Ishikawa (cell line): ENCODE results near the gene MYLK.

Experiments used
- EP300 ChIP-seq: IDR thresholded peaks from 2 replicates; pipeline ENCODE4 v1.6.1; 2012; ENCODE audit warnings: borderline replicate concordance
- RAD21 ChIP-seq: IDR thresholded peaks from 2 replicates; pipeline ENCODE4 v1.6.1; 2012; ENCODE audit warnings: low read depth
- TCF12 ChIP-seq: IDR thresholded peaks from 2 replicates; pipeline ENCODE4 v1.6.1; 2012; ENCODE audit warnings: low read depth
- YY1 ChIP-seq: IDR thresholded peaks from 2 replicates; pipeline ENCODE4 v1.6.1; 2012; ENCODE audit warnings: low read depth

- TF ChIP-seq RAD21, result no peak
- no peak for TF ChIP-seq YY1
- TF ChIP-seq TCF12, result no peak
- TF ChIP-seq EP300, result no peak
Observed at GRCh38 chr3:123644358-123644757, 239.8 kb downstream of the MYLK start.
